HG03025 (cell line): ENCODE data around the gene THUMPD3.

Experiments
- ATAC-seq: cut with Tn5 transposase; IDR thresholded peaks from one replicate; pipeline ENCODE4 v1.9.1; 2021; ENCODE audit warnings: mild to moderate bottlenecking, moderate library complexity; ENCODE audit not compliant: unreplicated experiment, low FRiP score

The THUMPD3 gene

GRCh38 chr3:9415485-9416138 lies 52.8 kb downstream of the THUMPD3 start:
- no peak for ATAC-seq

DNA sequence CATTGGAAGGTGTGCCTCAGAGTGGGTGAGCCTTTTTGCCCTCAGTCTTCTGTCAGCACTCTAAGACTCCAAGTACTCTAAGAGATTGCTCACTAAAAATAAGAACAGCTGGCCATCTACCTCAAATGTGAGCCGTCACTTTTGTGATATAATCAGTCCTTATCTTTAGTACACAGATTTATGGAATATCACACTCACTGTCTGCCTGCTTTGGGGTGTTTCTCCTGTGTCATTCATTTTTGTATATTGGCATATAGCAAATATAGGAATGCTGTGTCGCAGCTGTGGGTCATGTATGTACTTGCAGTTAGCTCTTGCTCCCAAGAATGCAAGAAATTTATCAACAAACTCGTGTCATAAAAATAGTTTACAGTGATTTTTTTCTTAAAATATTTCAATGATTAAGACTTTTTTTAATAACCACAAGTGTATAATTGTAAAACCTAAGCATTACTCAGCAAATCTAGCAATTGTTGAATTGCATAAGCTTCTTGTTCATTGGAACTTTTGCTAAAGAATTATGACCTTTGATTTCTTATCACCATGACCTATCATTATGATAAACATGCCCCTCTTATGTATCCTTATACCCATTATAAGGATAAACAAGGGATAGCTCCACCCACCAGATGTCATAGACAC lies 53.4 kb downstream of the THUMPD3 start:
- ATAC-seq, result no peak

- ATAC-seq, result no peak
Measured at GRCh38 chr3:9420850-9421549, 58.1 kb downstream of the THUMPD3 start.

DNA sequence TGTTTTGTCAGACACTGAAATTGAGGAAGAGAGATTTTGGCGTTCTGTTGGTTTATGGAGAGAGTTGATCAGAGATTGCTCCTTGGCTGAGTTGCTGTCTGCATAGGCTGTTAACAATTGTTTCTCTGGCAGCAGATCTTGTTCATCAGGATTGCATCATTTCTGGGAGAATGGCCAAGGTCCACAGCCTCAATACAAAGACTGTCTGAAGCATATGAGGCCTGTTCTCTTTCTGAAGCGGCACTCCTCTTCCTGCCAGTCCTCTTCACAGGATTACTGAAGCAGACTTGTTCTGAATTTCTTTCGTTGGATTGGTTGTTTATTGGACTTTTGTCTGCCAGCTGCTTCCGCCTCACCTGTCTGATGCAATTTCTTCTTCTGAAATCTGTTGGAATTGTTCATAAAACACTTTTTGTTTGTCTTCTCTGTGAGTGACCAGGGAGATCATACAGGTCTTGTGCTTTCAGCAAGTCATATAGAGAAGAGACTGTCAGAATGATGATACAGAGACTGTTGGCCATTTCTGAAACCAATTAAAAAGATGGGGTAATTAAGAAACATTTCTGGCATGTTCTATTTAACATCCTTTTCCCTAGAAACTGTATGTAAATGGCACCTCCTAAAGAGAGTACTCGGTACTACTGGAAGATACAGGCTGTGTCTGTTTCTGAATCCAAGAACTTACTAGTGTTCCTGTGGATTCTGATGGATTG lies 60.0 kb downstream of the THUMPD3 start:
- ATAC-seq, result no peak

GRCh38 chr3:9428411-9428810 lies 65.6 kb downstream of the THUMPD3 start:
- no peak for ATAC-seq

GRCh38 chr3:9430733-9431132 lies 67.9 kb downstream of the THUMPD3 start:
- no peak for ATAC-seq

GRCh38 chr3:9433627-9434521 lies 71.0 kb downstream of the THUMPD3 start:
- no peak for ATAC-seq

GRCh38 chr3:9435316-9435715 lies 72.5 kb downstream of the THUMPD3 start:
- no peak for ATAC-seq
